GM10248 (cell line): Measurements from ENCODE around the gene WDR77.

Experiments used
- CTCF ChIA-PET: fragments of 300-600 bp; sonication (Branson Sonifier 250); formaldehyde crosslinking; extraction: SDS; loops from one replicate; lab custom pipeline; 2021; ENCODE audit warnings: antibody characterized with exemption; lab: Yijun Ruan, JAX
- POLR2A ChIA-PET: fragments of 350-650 bp; sonication (Branson Sonifier 250); formaldehyde crosslinking; extraction: SDS; loops from one replicate; lab custom pipeline; 2020; ENCODE audit warnings: antibody characterized with exemption; lab: Yijun Ruan, JAX
- DNase-seq: peaks from one replicate; pipeline ENCODE4 v3.0.0; 2012; ENCODE audit errors: extremely low spot score
- CTCF ChIP-seq: IDR thresholded peaks from 2 replicates; pipeline ENCODE4 v1.5.1; 2012; ENCODE audit warnings: mild to moderate bottlenecking, low read depth; ENCODE audit errors: extremely low read depth, missing control alignments, control extremely low read depth

Gene WDR77

GRCh38 chr1:111474106-111474505, 25.1 kb upstream of the WDR77 start:
- ChIA-PET POLR2A (no interaction called here), CTCF (interaction anchor here (0.8 to 3.7 kb wide), 4 partner anchors 9 to 295 kb away, joined by 3 to 21 read pairs (median 3); no protein-coding TSS in a partner anchor)
- no peak for DNase-seq
- no peak for TF ChIP-seq CTCF

GRCh38 chr1:111471538-111471937, 22.5 kb upstream of the WDR77 start:
- no peak for DNase-seq
- POLR2A ChIA-PET: no interaction called here
- no peak for TF ChIP-seq CTCF
- CTCF ChIA-PET: interaction anchor here (0.9 to 2.5 kb wide), 5 partner anchors 9 to 298 kb away, joined by 3 to 7 read pairs (median 5); no protein-coding TSS in a partner anchor

- ChIA-PET CTCF (interaction anchor here (0.9 to 2.5 kb wide), 3 partner anchors 19 to 299 kb away, joined by 3 to 7 read pairs (median 5); no protein-coding TSS in a partner anchor), POLR2A (no interaction called here)
- no peak for DNase-seq
- no peak for TF ChIP-seq CTCF
Measured at GRCh38 chr1:111471012-111471411, 22.0 kb upstream of the WDR77 start.

- no peak for TF ChIP-seq CTCF
- ChIA-PET CTCF (interaction anchor here (0.9 to 1.2 kb wide), 2 partner anchors 277 to 299 kb away, joined by 3 to 5 read pairs; no protein-coding TSS in a partner anchor), POLR2A (no interaction called here)
- DNase-seq: no peak
Measured at GRCh38 chr1:111470596-111470995, 21.5 kb upstream of the WDR77 start.

GRCh38 chr1:111469539-111469938, 20.5 kb upstream of the WDR77 start:
- CTCF ChIA-PET: interaction anchor here (1.3 to 1.7 kb wide), 2 partner anchors 12 to 70 kb away, joined by 3 to 8 read pairs; no protein-coding TSS in a partner anchor
- no peak for TF ChIP-seq CTCF
- POLR2A ChIA-PET: no interaction called here

GRCh38 chr1:111468717-111469100, 19.7 kb upstream of the WDR77 start:
- no peak for TF ChIP-seq CTCF
- ChIA-PET CTCF (interaction anchor here (1.3 to 1.7 kb wide), 2 partner anchors 13 to 69 kb away, joined by 3 to 8 read pairs; no protein-coding TSS in a partner anchor), POLR2A (no interaction called here)
- DNase-seq: no peak

More at GRCh38 chr1:111469539-111469938, 20.5 kb upstream of the WDR77 start:
- no peak for DNase-seq
